Stomach (tissue), 9 donors: ENCODE measurements around the gene FJX1. TPM values are rescaled to one million over a fixed set of nuclear protein-coding genes. Genes with fewer than 3 reads are reported as not detected.

ENCODE experiments used
- DNase-seq, 2 donors: peaks; one replicate each; pipeline versions ENCODE4 v3.0.0 to v3.0.0-alpha.2; 2013 to 2019
- H3K27ac ChIP-seq, 5 donors: fragments of 200-600 bp in 4 of 5; sonication (generic) in 4 of 5; one replicate each; pipeline ENCODE4 v1.5.1; 2013 to 2019; ENCODE audit warnings: mild to moderate bottlenecking in 1 of 5, moderate library complexity in 1 of 5
- H3K27me3 ChIP-seq, 3 donors: fragments of 200-600 bp; sonication (generic); one replicate each; pipeline ENCODE4 v1.5.1; 2017 to 2019; ENCODE audit warnings: mixed run types in 1 of 3
- H3K36me3 ChIP-seq, 4 donors: fragments of 200-600 bp; sonication (generic); 1 replicate in 3 of 4; 2 replicates in 1 of 4; pipeline ENCODE4 v1.5.1; 2016 to 2019
- H3K4me1 ChIP-seq, 4 donors: fragments of 200-600 bp; sonication (generic); one replicate each; pipeline ENCODE4 v1.5.1; 2016 to 2019
- H3K4me3 ChIP-seq, 4 donors: fragments of 200-600 bp; sonication (generic) in 3 of 4; one replicate each; pipeline ENCODE4 v1.5.1; 2016 to 2019; ENCODE audit warnings: mild to moderate bottlenecking in 1 of 4
- H3K9me3 ChIP-seq, 4 donors: fragments of 200-600 bp; sonication (generic); one replicate each; pipeline ENCODE4 v1.5.1; 2016 to 2019
- CTCF ChIP-seq, 7 experiments: fragments of 450-650 bp in 4 of 7; fragments of 200-600 bp in 3 of 7; sonication (generic) in 3 of 7; IDR thresholded peaks; one replicate each; pipeline ENCODE4 v1.5.1; 2016 to 2019; ENCODE audit warnings: antibody characterized with exemption in 7 of 7, control low read depth in 2 of 7, mild to moderate bottlenecking in 1 of 7
- EP300 ChIP-seq: sonication (generic); formaldehyde crosslinking; IDR thresholded peaks from one replicate; pipeline ENCODE4 v1.6.1; 2017; ENCODE audit warnings: antibody characterized with exemption
- POLR2A ChIP-seq, 4 donors: fragments of 450-650 bp; IDR thresholded peaks; one replicate each; pipeline ENCODE4 v1.6.1; 2016; ENCODE audit warnings: antibody characterized with exemption in 4 of 4, control low read depth in 2 of 4, mild to moderate bottlenecking in 1 of 4, moderate library complexity in 1 of 4
- POLR2AphosphoS5 ChIP-seq, 3 donors: sonication (generic); formaldehyde crosslinking; IDR thresholded peaks; one replicate each; pipeline ENCODE4 v1.6.1; 2016; ENCODE audit warnings: antibody characterized with exemption in 3 of 3
- WGBS, 5 donors: extraction: QIAGEN DNeasy Blood & Tissue Kit in 3 of 5; methylation state at CpG; one replicate each; pipeline versions ENCODE4 v1.1.5 to v1.1.7; 2013 to 2018; 5-methylcytosine and 5-hydroxymethylcytosine counted together
- intact Hi-C: fragments of 100-400 bp; cut with DNase I; formaldehyde crosslinking; loops from one replicate; pipeline ENCODE4 v1.15.1; 2023; ENCODE audit warnings: low total_unique reads
- polyA plus RNA-seq, 3 donors: library from polyadenylated mRNA; stranded (reverse); fragments of 200-250 nt; gene quantifications; one replicate each; pipeline ENCODE4 v1.2.3, GENCODE V29; 2013
- total RNA-seq, 5 donors: library from RNA; depleted of rRNA; stranded (reverse); fragments of >200 nt; gene quantifications; one replicate each; pipeline versions ENCODE4 v1.1.0 to v1.2.3, GENCODE V29; 2014 to 2016
- donor health status: healthy with polysubstance abuse.
- donor health status: Bipolar disorder and iron deficiency.
- donor health status: healthy.

Gene FJX1
- total and polyA plus RNA-seq, 8 donors = 0.45 to 5.2 (median 3.1) TPM; not detected in 2

- TF ChIP-seq CTCF (IDR thresholded peaks at IDR 0.05) = no peak
- no peak for TF ChIP-seq POLR2AphosphoS5 (IDR thresholded peaks at IDR 0.05)
- TF ChIP-seq POLR2A (IDR thresholded peaks at IDR 0.05) = no peak
- H3K4me1 ChIP-seq = no peaks in the 10 kb centered on the region
- no peak overlapping the region for H3K4me3 ChIP-seq
- H3K9me3 ChIP-seq = no peaks in the 10 kb centered on the region
- WGBS, 5 donors = 63 to 72% (median 70%) methylated on average over 4 of the region's 4 CpGs
- H3K36me3 ChIP-seq = no peaks in the 10 kb centered on the region
- DNase-seq = no peak
- H3K27ac ChIP-seq = no peak overlapping the region
- intact Hi-C loops = no loop called here
- peaks cover 0 to 6% (median 0%) of the 10 kb centered on the region in 3 donors for H3K27me3 ChIP-seq
Observed at GRCh38 chr11:35600331-35600838, 17.9 kb upstream of the FJX1 start.

- H3K27ac ChIP-seq = no peak overlapping the region
- H3K4me3 ChIP-seq = no peak overlapping the region
- intact Hi-C loops = no loop called here
- DNase-seq = peak in 1 of 2 donors; percentile 16
- H3K9me3 ChIP-seq = no peaks in the 10 kb centered on the region
- peaks cover 0 to 6% (median 0%) of the 10 kb centered on the region in 3 donors for H3K27me3 ChIP-seq
- TF ChIP-seq POLR2AphosphoS5 (IDR thresholded peaks at IDR 0.05) (no peak), CTCF (IDR thresholded peaks at IDR 0.05) (no peak), EP300 (no peak), POLR2A (IDR thresholded peaks at IDR 0.05) (no peak)
- H3K36me3 ChIP-seq = no peaks in the 10 kb centered on the region
- 64 to 70% (median 68%) methylated on average over 5 of the region's 5 CpGs for WGBS, 5 donors
- H3K4me1 ChIP-seq = no peaks in the 10 kb centered on the region
Observed at GRCh38 chr11:35602160-35602793, 16.0 kb upstream of the FJX1 start.

GRCh38 chr11:35602979-35603378 is 15.3 kb upstream of the FJX1 start:
- TF ChIP-seq POLR2AphosphoS5 (IDR thresholded peaks at IDR 0.05) (no peak), POLR2A (IDR thresholded peaks at IDR 0.05) (no peak), CTCF (IDR thresholded peaks at IDR 0.05) (no peak), EP300 (no peak)
- H3K27me3 ChIP-seq = peaks cover 0 to 6% (median 0%) of the 10 kb centered on the region in 3 donors
- H3K36me3 ChIP-seq = no peaks in the 10 kb centered on the region
- no peak overlapping the region for H3K4me3 ChIP-seq
- H3K9me3 ChIP-seq = no peaks in the 10 kb centered on the region
- no peak for DNase-seq
- no peaks in the 10 kb centered on the region for H3K4me1 ChIP-seq
- no peak overlapping the region for H3K27ac ChIP-seq
- intact Hi-C loops = no loop called here
- 86 to 94% (median 90%) methylated on average over 3 of the region's 3 CpGs for WGBS, 5 donors

GRCh38 chr11:35605706-35606105 is 12.6 kb upstream of the FJX1 start:
- H3K4me3 ChIP-seq = no peak overlapping the region
- no peaks in the 10 kb centered on the region for H3K36me3 ChIP-seq
- WGBS, 5 donors = 46 to 57% (median 54%) methylated on average over 5 of the region's 5 CpGs
- H3K27me3 ChIP-seq = peaks cover 0 to 20% (median 0%) of the 10 kb centered on the region in 3 donors
- H3K9me3 ChIP-seq = no peaks in the 10 kb centered on the region
- DNase-seq = peak in 1 of 2 donors; percentile 83
- TF ChIP-seq POLR2AphosphoS5 (IDR thresholded peaks at IDR 0.05) (no peak), CTCF (IDR thresholded peaks at IDR 0.05) (no peak), EP300 (no peak), POLR2A (IDR thresholded peaks at IDR 0.05) (no peak)
- intact Hi-C loops = no loop called here
- H3K27ac ChIP-seq = no peak overlapping the region
- no peaks in the 10 kb centered on the region for H3K4me1 ChIP-seq
